ENCODE results near the gene FUZ. TPM values are rescaled to one million over a fixed set of nuclear protein-coding genes. Genes with fewer than 3 reads are reported as not detected.

FUZ gene
- total and polyA plus RNA-seq, 2 donors (not counting 1 experiment from before 2014, with no cell fraction given): 30.2 to 31.5 TPM

DNA sequence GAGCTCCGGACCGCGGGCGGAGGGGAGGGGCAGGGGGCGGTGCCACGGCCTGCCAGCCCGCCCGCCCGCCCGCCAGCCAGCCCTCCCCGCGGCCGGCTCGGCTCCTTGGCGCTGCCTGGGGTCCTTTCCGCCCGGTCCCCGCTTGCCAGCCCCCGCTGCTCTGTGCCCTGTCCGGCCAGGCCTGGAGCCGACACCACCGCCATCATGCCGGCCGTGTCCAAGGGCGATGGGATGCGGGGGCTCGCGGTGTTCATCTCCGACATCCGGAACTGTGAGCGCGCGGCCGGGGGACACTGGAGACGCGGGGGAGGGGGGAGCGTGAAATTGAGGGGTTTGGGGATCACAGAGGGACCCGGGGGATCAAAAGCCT, 46.2 kb downstream of the FUZ start, which contains the start of gene AP2A1:
AP2A1 (plus strand) TSS at position 72 of the 370 bp plus-strand sequence; CDS start at position 205, 133 bp downstream.
- POLR2A ChIA-PET: interaction anchor here (0.6 to 2.0 kb wide), 6 partner anchors 13 to 224 kb away, joined by 3 to 12 read pairs (median 4); partner anchors contain the start of genes AKT1S1, FUZ, PTOV1 and TBC1D17
- intact Hi-C loops (cut with micrococcal nuclease): loop anchor here (1.0 to 5.0 kb wide), 13 partner anchors 41 to 1298 kb away; partner anchors contain the start of genes ATF5, CYTH2, FUZ and NUP62
- TF ChIP-seq EZH2 (IDR thresholded peaks at IDR 0.05; ENCODE audit: borderline replicate concordance, insufficient read depth, low read depth, low read length, poor library complexity, severe bottlenecking): no peak
- TF ChIP-seq, protein P1, sequence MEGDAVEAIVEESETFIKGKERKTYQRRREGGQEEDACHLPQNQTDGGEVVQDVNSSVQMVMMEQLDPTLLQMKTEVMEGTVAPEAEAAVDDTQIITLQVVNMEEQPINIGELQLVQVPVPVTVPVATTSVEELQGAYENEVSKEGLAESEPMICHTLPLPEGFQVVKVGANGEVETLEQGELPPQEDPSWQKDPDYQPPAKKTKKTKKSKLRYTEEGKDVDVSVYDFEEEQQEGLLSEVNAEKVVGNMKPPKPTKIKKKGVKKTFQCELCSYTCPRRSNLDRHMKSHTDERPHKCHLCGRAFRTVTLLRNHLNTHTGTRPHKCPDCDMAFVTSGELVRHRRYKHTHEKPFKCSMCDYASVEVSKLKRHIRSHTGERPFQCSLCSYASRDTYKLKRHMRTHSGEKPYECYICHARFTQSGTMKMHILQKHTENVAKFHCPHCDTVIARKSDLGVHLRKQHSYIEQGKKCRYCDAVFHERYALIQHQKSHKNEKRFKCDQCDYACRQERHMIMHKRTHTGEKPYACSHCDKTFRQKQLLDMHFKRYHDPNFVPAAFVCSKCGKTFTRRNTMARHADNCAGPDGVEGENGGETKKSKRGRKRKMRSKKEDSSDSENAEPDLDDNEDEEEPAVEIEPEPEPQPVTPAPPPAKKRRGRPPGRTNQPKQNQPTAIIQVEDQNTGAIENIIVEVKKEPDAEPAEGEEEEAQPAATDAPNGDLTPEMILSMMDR (IDR thresholded peaks at IDR 0.05): no peak
- H3K4me2 ChIP-seq (replicated peaks; ENCODE audit: low read depth, low read length, poor library complexity, severe bottlenecking): peak within 1 kb of the TSS; percentile 91
- no peaks in the 10 kb centered on the region for H3K9me3 ChIP-seq (ENCODE audit: control extremely low read depth in 1 of 3, control insufficient read depth in 2 of 3, insufficient read depth in 1 of 3, low read length in 2 of 3)
- peak within 1 kb of the TSS; percentile 96 for H3K9ac ChIP-seq (ENCODE audit: low read length)
- Mint-ChIP-seq H3K4me3 (peak within 1 kb of the TSS; percentile 93), H3K9me3 (ENCODE audit: insufficient read depth) (no peaks in the 10 kb centered on the region), H3K4me1 (peaks cover 39% of the 10 kb centered on the region), H3K27me3 (no peaks in the 10 kb centered on the region), H3K27ac (peak within 1 kb of the TSS; percentile 98)
- peak within 1 kb of the TSS; percentile 92 for H2AFZ ChIP-seq (ENCODE audit: insufficient read depth, low read depth, low read length, poor library complexity, severe bottlenecking)
- H3K27me3 ChIP-seq (replicated peaks in 1 of 4; ENCODE audit: control extremely low read depth in 1 of 4, control insufficient read depth in 3 of 4, insufficient read depth in 4 of 4, low read length in 3 of 4): no peaks in the 10 kb centered on the region
- under 1% methylated on average over 38 of the region's 38 CpGs for WGBS (ENCODE audit: insufficient coverage)
- H3K4me1 ChIP-seq (ENCODE audit: control insufficient read depth in 2 of 2, insufficient read depth in 2 of 2, low read length in 2 of 2): peaks cover 15 to 24% of the 10 kb centered on the region in 2 donors
- peaks cover 13% of the 10 kb centered on the region for H4K20me1 ChIP-seq (ENCODE audit: control insufficient read depth, insufficient read depth, low read length, poor library complexity, severe bottlenecking)
- CTCF ChIA-PET: interaction anchor here (0.7 to 1.9 kb wide), 4 partner anchors 36 to 101 kb away, joined by 3 to 10 read pairs (median 5); partner anchors contain the start of genes FUZ and PNKP
- ATAC-seq (ENCODE audit: low read depth) (no peak), DNase-seq (no peak)
- H3K36me3 ChIP-seq (replicated peaks in 1 of 2; ENCODE audit: control extremely low read depth in 1 of 2, control insufficient read depth in 1 of 2, extremely low read depth in 1 of 2, insufficient read depth in 2 of 2, low read length in 1 of 2): no peaks in the 10 kb centered on the region
- peaks cover 48% of the 10 kb centered on the region for H3K79me2 ChIP-seq (ENCODE audit: control insufficient read depth, insufficient read depth, low read length)
- peak within 1 kb of the TSS; percentile 77 to 98 (median 88) for H3K4me3 ChIP-seq (ENCODE audit: control extremely low read depth in 1 of 5, extremely low read depth in 1 of 5, insufficient read depth in 1 of 5, low read depth in 2 of 5, low read length in 4 of 5)
- peak within 1 kb of the TSS; percentile 74 to 85 for H3K27ac ChIP-seq (ENCODE audit: low read length in 2 of 2)
